A549 (cell line): Measurements from ENCODE around the gene SCPEP1. TPM values are rescaled to one million over a fixed set of nuclear protein-coding genes. Genes with fewer than 3 reads are reported as not detected.

Experiments used
- ATAC-seq, 2 experiments: fragments of 200-7000 bp in 1 of 2; fragments of >200 bp in 1 of 2; cut with Nextera tagmentation in 1 of 2; cut with Tn5 transposase in 1 of 2; 3 replicates each; pipeline versions ENCODE4 v1.8.0 to v1.9.1; 2018 to 2020; ENCODE audit warnings: mild to moderate bottlenecking in 1 of 2, moderate library complexity in 1 of 2
- CTCF ChIA-PET: fragments of 300-600 bp; sonication (Branson Sonifier 250); formaldehyde crosslinking; extraction: SDS; loops from one replicate; lab custom pipeline; 2021; ENCODE audit warnings: antibody characterized with exemption, inconsistent platforms; lab: Yijun Ruan, JAX
- POLR2A ChIA-PET: fragments of 350-600 bp; formaldehyde crosslinking; extraction: SDS; loops from one replicate; lab custom pipeline; 2021; ENCODE audit warnings: antibody characterized with exemption, inconsistent platforms; lab: Yijun Ruan, JAX
- DNase-seq, 2 experiments: peaks; one replicate each; pipeline versions ENCODE4 v3.0.0 to v3.0.0-alpha.2; 2011 to 2016; ENCODE audit warnings: low read depth in 1 of 2, low spot score in 1 of 2
- FAIRE-seq: peaks from 2 replicates; lab custom pipeline; 2011; peaks lifted over from hg19 to GRCh38; lab: Jason Lieb, UNC
- H3K27ac ChIP-seq, 2 experiments: fragments of >200 bp; sonication (Bioruptor Twin); formaldehyde crosslinking; 3 replicates each; pipeline ENCODE4 v1.5.1; 2016 to 2017
- H3K4me1 ChIP-seq: fragments of >200 bp; sonication (Bioruptor Twin); formaldehyde crosslinking; 3 replicates; pipeline ENCODE4 v1.6.1; 2016
- H3K4me2 ChIP-seq: fragments of >200 bp; sonication (Bioruptor Twin); formaldehyde crosslinking; 3 replicates; pipeline ENCODE4 v1.6.1; 2016
- H3K4me3 ChIP-seq: fragments of >200 bp; sonication (Bioruptor Twin); formaldehyde crosslinking; 3 replicates; pipeline ENCODE4 v1.5.1; 2016
- H3K9me3 ChIP-seq: fragments of >200 bp; sonication (Bioruptor Twin); formaldehyde crosslinking; 3 replicates; pipeline ENCODE4 v1.6.1; 2016
- BHLHE40 ChIP-seq: IDR thresholded peaks from 2 replicates; pipeline ENCODE4 v1.6.1; 2012; ENCODE audit warnings: low read depth, low read length, inconsistent platforms
- CBX2 ChIP-seq: fragments of 200-600 bp; sonication (generic); IDR thresholded peaks from 2 replicates; pipeline ENCODE4 v1.6.1; 2016; ENCODE audit warnings: low read depth, mild to moderate bottlenecking, borderline replicate concordance
- CEBPB ChIP-seq, 2 experiments: fragments of >200 bp in 1 of 2; sonication (Bioruptor Twin) in 1 of 2; formaldehyde crosslinking in 1 of 2; IDR thresholded peaks; 2 replicates each; pipeline ENCODE4 v1.6.1; 2012 to 2016
- EHF ChIP-seq: fragments of 250-450 bp; sonication (Bioruptor Pico); IDR thresholded peaks from 2 replicates; pipeline ENCODE4 v1.5.0; 2020; ENCODE audit warnings: mild to moderate bottlenecking
- ESRRA ChIP-seq: fragments of 150-350 bp; IDR thresholded peaks from 2 replicates; pipeline ENCODE4 v1.6.1; 2014; ENCODE audit warnings: mild to moderate bottlenecking, low read length, borderline replicate concordance
- FOSB ChIP-seq: fragments of 250-450 bp; sonication (Bioruptor Pico); IDR thresholded peaks from 2 replicates; pipeline ENCODE4 v1.5.0; 2020; ENCODE audit warnings: mild to moderate bottlenecking, moderate library complexity
- HOXB5 ChIP-seq: fragments of 250-450 bp; sonication (Bioruptor Pico); IDR thresholded peaks from 2 replicates; pipeline ENCODE4 v1.5.0; 2020; ENCODE audit warnings: mild to moderate bottlenecking, moderate library complexity
- JUN ChIP-seq, 2 experiments: fragments of >200 bp; sonication (Bioruptor Twin); formaldehyde crosslinking; IDR thresholded peaks; 2 replicates in 1 of 2; 3 replicates in 1 of 2; pipeline ENCODE4 v1.6.1; 2016 to 2017
- KDM1A ChIP-seq: fragments of 200-600 bp; sonication (generic); IDR thresholded peaks from 2 replicates; pipeline ENCODE4 v1.6.1; 2016; ENCODE audit warnings: low read depth, mild to moderate bottlenecking
- MAZ ChIP-seq: fragments of 150-350 bp; IDR thresholded peaks from 2 replicates; pipeline ENCODE4 v1.6.1; 2014; ENCODE audit warnings: antibody characterized with exemption, low read depth, low read length, borderline replicate concordance
- NR3C1 ChIP-seq: fragments of >200 bp; sonication (Bioruptor Twin); formaldehyde crosslinking; IDR thresholded peaks from 3 replicates; pipeline ENCODE4 v1.6.1; 2017
- POLR2A ChIP-seq: IDR thresholded peaks from 2 replicates; pipeline ENCODE4 v1.6.1; 2012; ENCODE audit warnings: mild to moderate bottlenecking, low read length
- RARB ChIP-seq: fragments of 250-450 bp; sonication (Bioruptor Pico); IDR thresholded peaks from 2 replicates; pipeline ENCODE4 v1.8.0; 2021; ENCODE audit warnings: mild to moderate bottlenecking, moderate library complexity
- RCOR1 ChIP-seq: fragments of 150-350 bp; IDR thresholded peaks from 2 replicates; pipeline ENCODE4 v1.6.1; 2014; ENCODE audit warnings: antibody characterized with exemption, low read length, low read depth
- RFX5 ChIP-seq: fragments of 450-650 bp; IDR thresholded peaks from 2 replicates; pipeline ENCODE4 v1.7.1; 2014; ENCODE audit warnings: antibody characterized with exemption, mild to moderate bottlenecking, moderate library complexity
- SREBF2 ChIP-seq: fragments of 450-650 bp; IDR thresholded peaks from 2 replicates; pipeline ENCODE4 v1.6.1; 2014; ENCODE audit warnings: mild to moderate bottlenecking, moderate library complexity
- ZSCAN20 ChIP-seq: fragments of 250-450 bp; sonication (Bioruptor Pico); IDR thresholded peaks from 2 replicates; pipeline ENCODE4 v1.8.0; 2022; ENCODE audit warnings: mild to moderate bottlenecking, moderate library complexity
- WGBS: methylation state at CpG from one replicate; pipeline ENCODE4 v1.1.6; 2017; ENCODE audit errors: missing lambda C conversion rate; 5-methylcytosine and 5-hydroxymethylcytosine counted together
- polyA plus RNA-seq, 4 experiments: library from polyadenylated mRNA; depleted of rRNA in 3 of 4; stranded (reverse); fragments of >200 nt; fragmentation: RNase III in 1 of 4; extraction: RNeasy Plus Mini Kit Qiagen cat#74134 plus additional on column Dnase treatment in 1 of 4; gene quantifications; 2 replicates in 3 of 4; 3 replicates in 1 of 4; pipeline ENCODE4 v1.2.3, GENCODE V29; 2011 to 2017
- TF ChIP-seq, protein P1 (sequence below): IDR thresholded peaks from 2 replicates; pipeline ENCODE4 v1.6.1; 2012
- TF ChIP-seq, protein P2 (sequence below): fragments of 250-450 bp; sonication (Bioruptor Pico); IDR thresholded peaks from 2 replicates; pipeline ENCODE4 v1.5.0; 2021; ENCODE audit warnings: mild to moderate bottlenecking, moderate library complexity, borderline replicate concordance
- TF ChIP-seq, protein P3 (sequence below): fragments of 450-650 bp; IDR thresholded peaks from 2 replicates; pipeline ENCODE4 v1.6.1; 2014; ENCODE audit warnings: antibody characterized with exemption
- TF ChIP-seq, protein P4 (sequence below): fragments of >200 bp; sonication (Bioruptor Twin); formaldehyde crosslinking; IDR thresholded peaks from 2 replicates; pipeline ENCODE4 v1.6.1; 2016

SCPEP1 gene
- polyA plus RNA-seq, 2 of the 4 experiments (the other 2 are of a cell fraction) = 44.5 to 45.0 TPM

DNA sequence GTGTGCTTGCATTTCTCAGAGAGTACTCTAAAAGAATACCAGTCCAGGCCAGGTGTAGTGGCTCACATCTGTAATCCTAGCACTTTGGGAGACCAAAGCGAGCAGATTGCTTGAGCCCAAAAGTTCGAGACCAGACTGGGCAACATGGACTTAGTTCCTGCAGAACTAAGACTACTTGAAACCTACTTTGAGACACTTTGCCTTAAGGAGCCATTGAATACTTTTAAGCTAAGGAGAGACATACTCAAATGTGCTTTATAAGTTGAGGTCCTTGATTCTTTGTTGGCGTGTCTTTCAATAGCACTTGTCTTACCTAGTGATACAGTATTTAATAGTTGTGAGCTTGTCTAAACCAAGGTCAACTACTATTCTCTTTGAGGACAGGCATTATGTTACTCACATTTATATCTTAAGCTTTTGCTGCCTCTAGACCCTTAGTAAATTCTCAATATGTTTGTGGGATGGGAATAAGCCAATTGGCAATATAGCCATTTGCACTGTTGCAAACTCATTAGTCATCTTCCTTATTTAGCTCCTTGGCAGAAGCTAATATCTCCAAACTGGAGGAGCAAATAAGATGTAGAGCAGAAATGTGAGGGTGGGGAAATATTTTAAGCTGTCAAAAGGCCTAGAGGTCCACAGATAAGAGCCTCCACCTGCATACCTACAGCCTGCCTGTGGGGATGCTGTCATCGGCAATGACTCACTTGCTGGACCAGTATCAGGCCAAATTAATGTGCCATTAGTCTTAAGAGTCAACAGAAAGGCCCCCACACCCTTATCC is 16.3 kb downstream of the SCPEP1 start:
- Histone ChIP-seq H3K27ac (no peak overlapping the region), H3K4me2 (no peak overlapping the region), H3K9me3 (no peaks in the 10 kb centered on the region), H3K4me3 (no peak overlapping the region), H3K4me1 (no peaks in the 10 kb centered on the region)
- 88% methylated on average over 4 of the region's 4 CpGs for WGBS
- POLR2A ChIA-PET = no interaction called here
- ATAC-seq (no peak), FAIRE-seq (peak; percentile 13), DNase-seq (no peak)
- TF ChIP-seq RARB (CRISPR knock-in tag) (no peak), JUN (IDR thresholded peaks at IDR 0.05) (no peak), SREBF2 (no peak), MAZ (no peak)
- CTCF ChIA-PET = interaction anchor here (0.7 to 2.9 kb wide), 4 partner anchors 10 to 16 kb away, joined by 3 to 11 read pairs (median 7); no protein-coding TSS in a partner anchor

DNA sequence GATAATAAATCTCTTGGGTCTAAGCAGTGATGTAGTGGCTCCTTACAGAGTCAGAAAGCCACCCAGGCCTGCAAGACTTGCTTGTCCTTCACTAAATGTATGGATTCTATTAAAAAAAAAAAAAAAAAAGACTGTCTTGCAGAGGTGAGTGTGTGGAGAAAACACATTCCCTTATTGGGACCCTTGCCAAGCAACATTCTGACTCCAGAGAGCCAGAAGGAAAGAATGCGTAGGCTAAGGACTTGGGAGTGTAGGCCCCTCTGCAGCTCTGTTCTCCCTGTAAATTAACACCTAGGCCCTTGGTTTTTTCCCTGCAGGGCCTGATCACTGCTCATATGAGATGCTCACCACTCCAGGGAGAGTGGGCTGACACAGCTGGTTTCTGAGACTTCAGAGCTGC is 17.8 kb downstream of the SCPEP1 start:
- WGBS = 92% methylated on average over 1 of the region's 1 CpG
- TF ChIP-seq POLR2A (no peak), RCOR1 (no peak), NR3C1 (no peak), CBX2 (no peak), KDM1A (no peak), BHLHE40 (no peak), FOSB (CRISPR knock-in tag) (no peak), HOXB5 (CRISPR knock-in tag) (no peak), ESRRA (no peak), ZSCAN20 (CRISPR knock-in tag) (no peak), RFX5 (no peak), RARB (CRISPR knock-in tag) (no peak)
- TF ChIP-seq, protein P1, sequence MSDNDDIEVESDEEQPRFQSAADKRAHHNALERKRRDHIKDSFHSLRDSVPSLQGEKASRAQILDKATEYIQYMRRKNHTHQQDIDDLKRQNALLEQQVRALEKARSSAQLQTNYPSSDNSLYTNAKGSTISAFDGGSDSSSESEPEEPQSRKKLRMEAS = no peak
- TF ChIP-seq, protein P2, sequence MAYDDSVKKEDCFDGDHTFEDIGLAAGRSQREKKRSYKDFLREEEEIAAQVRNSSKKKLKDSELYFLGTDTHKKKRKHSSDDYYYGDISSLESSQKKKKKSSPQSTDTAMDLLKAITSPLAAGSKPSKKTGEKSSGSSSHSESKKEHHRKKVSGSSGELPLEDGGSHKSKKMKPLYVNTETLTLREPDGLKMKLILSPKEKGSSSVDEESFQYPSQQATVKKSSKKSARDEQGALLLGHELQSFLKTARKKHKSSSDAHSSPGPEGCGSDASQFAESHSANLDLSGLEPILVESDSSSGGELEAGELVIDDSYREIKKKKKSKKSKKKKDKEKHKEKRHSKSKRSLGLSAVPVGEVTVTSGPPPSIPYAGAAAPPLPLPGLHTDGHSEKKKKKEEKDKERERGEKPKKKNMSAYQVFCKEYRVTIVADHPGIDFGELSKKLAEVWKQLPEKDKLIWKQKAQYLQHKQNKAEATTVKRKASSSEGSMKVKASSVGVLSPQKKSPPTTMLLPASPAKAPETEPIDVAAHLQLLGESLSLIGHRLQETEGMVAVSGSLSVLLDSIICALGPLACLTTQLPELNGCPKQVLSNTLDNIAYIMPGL (CRISPR knock-in tag) = no peak
- TF ChIP-seq, protein P3, sequence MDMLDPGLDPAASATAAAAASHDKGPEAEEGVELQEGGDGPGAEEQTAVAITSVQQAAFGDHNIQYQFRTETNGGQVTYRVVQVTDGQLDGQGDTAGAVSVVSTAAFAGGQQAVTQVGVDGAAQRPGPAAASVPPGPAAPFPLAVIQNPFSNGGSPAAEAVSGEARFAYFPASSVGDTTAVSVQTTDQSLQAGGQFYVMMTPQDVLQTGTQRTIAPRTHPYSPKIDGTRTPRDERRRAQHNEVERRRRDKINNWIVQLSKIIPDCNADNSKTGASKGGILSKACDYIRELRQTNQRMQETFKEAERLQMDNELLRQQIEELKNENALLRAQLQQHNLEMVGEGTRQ = no peak
- no peak overlapping the region for H3K27ac ChIP-seq
- ChIA-PET POLR2A (no interaction called here), CTCF (interaction anchor here (0.6 to 2.9 kb wide), 5 partner anchors 10 to 176 kb away, joined by 4 to 11 read pairs (median 6); no protein-coding TSS in a partner anchor)
- ATAC-seq (no peak), DNase-seq (no peak), FAIRE-seq (no peak)
- no peaks in the 10 kb centered on the region for H3K9me3 ChIP-seq
- no peak overlapping the region for H3K4me3 ChIP-seq
- no peaks in the 10 kb centered on the region for H3K4me1 ChIP-seq
- H3K4me2 ChIP-seq = no peak overlapping the region

DNA sequence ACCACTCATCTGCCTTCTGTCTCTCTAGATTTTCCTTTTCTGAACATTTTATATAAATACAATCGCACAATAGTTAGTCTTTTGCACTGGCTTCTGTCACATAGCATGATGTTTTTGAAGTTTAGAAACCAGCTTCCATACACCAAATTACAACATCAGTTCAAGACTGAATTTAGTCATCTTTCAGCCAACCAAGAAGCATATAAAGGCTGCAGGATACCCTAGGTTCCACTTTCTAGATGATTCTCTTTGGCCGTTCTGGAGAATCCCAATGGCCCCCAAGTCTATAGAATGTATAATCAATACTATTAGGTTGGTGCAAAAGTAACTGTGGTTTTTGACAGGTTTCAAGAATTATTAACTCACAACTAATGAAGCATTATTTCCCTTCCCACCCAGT is 19.4 kb downstream of the SCPEP1 start:
- FAIRE-seq = no peak
- H3K4me1 ChIP-seq = no peaks in the 10 kb centered on the region
- no peak overlapping the region for H3K27ac ChIP-seq
- no peaks in the 10 kb centered on the region for H3K9me3 ChIP-seq
- H3K4me2 ChIP-seq = no peak overlapping the region
- H3K4me3 ChIP-seq = no peak overlapping the region
- CTCF ChIA-PET = interaction anchor here (1.2 kb wide), 1 partner anchor 7 kb away, joined by 3 read pairs; no protein-coding TSS in a partner anchor
- TF ChIP-seq, protein P4, sequence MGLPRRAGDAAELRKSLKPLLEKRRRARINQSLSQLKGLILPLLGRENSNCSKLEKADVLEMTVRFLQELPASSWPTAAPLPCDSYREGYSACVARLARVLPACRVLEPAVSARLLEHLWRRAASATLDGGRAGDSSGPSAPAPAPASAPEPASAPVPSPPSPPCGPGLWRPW = no peak
- no peak for TF ChIP-seq RARB (CRISPR knock-in tag)
- TF ChIP-seq EHF (CRISPR knock-in tag) = no peak
- no peak for TF ChIP-seq CEBPB (IDR thresholded peaks at IDR 0.05)
- TF ChIP-seq, all 56 proteins: peak for 0
- POLR2A ChIA-PET = no interaction called here
- DNase-seq (no peak), ATAC-seq (no peak)
- WGBS = 83% methylated on average over 2 of the region's 2 CpGs
